BE2C (cell line): ENCODE measurements around the gene CCL11.

Experiments
- DNase-seq: peaks from one replicate; pipeline ENCODE4 v3.0.0-alpha.2; 2020
- H3K27me3 ChIP-seq: fragments of 250-450 bp; sonication (Bioruptor Pico); 2 replicates; pipeline ENCODE4 v1.5.1; 2020; ENCODE audit warnings: mild to moderate bottlenecking
- H3K36me3 ChIP-seq: fragments of 250-450 bp; sonication (Bioruptor Pico); 2 replicates; pipeline ENCODE4 v1.5.1; 2020; ENCODE audit warnings: mild to moderate bottlenecking
- H3K4me1 ChIP-seq: fragments of 250-450 bp; sonication (Bioruptor Pico); 2 replicates; pipeline ENCODE4 v1.5.1; 2020
- H3K4me3 ChIP-seq: 2 replicates; pipeline ENCODE4 v1.5.1; 2011; ENCODE audit warnings: low read depth, low read length
- H3K9me3 ChIP-seq: fragments of 250-450 bp; sonication (Bioruptor Pico); 2 replicates; pipeline ENCODE4 v1.5.1; 2020
- CTCF ChIP-seq: IDR thresholded peaks from 2 replicates; pipeline ENCODE4 v1.5.1; 2012; ENCODE audit warnings: mild to moderate bottlenecking, low read depth, low read length

The CCL11 gene

GRCh38 chr17:34300652-34301370, 15.3 kb downstream of the CCL11 start:
- no peaks in the 10 kb centered on the region for H3K36me3 ChIP-seq
- no peak overlapping the region for H3K4me3 ChIP-seq
- no peaks in the 10 kb centered on the region for H3K27me3 ChIP-seq
- no peaks in the 10 kb centered on the region for H3K4me1 ChIP-seq
- no peak for TF ChIP-seq CTCF
- H3K9me3 ChIP-seq: no peaks in the 10 kb centered on the region
- DNase-seq: no peak

GRCh38 chr17:34301986-34302385, 16.4 kb downstream of the CCL11 start:
- Histone ChIP-seq H3K36me3 (no peaks in the 10 kb centered on the region), H3K4me3 (no peak overlapping the region), H3K4me1 (no peaks in the 10 kb centered on the region), H3K27me3 (no peaks in the 10 kb centered on the region; the same call in 1 of the 2 replicates), H3K9me3 (no peaks in the 10 kb centered on the region)
- TF ChIP-seq CTCF: no peak
- DNase-seq: no peak

- Histone ChIP-seq H3K9me3 (no peaks in the 10 kb centered on the region), H3K4me1 (no peaks in the 10 kb centered on the region), H3K4me3 (no peak overlapping the region), H3K27me3 (no peaks in the 10 kb centered on the region; the same call in 1 of the 2 replicates), H3K36me3 (no peaks in the 10 kb centered on the region)
- DNase-seq: no peak
- TF ChIP-seq CTCF: no peak
Observed at GRCh38 chr17:34302636-34303035, 17.1 kb downstream of the CCL11 start.

GRCh38 chr17:34303606-34304005, 18.1 kb downstream of the CCL11 start:
- Histone ChIP-seq H3K27me3 (no peaks in the 10 kb centered on the region; the same call in 1 of the 2 replicates), H3K36me3 (no peaks in the 10 kb centered on the region), H3K9me3 (no peaks in the 10 kb centered on the region), H3K4me3 (no peak overlapping the region), H3K4me1 (no peaks in the 10 kb centered on the region)
- no peak for TF ChIP-seq CTCF
- no peak for DNase-seq

- DNase-seq: no peak
- no peak overlapping the region for H3K4me3 ChIP-seq
- no peak for TF ChIP-seq CTCF
- H3K27me3 ChIP-seq: no peaks in the 10 kb centered on the region; the same call in 1 of the 2 replicates
- no peaks in the 10 kb centered on the region for H3K36me3 ChIP-seq
- no peaks in the 10 kb centered on the region for H3K9me3 ChIP-seq
- H3K4me1 ChIP-seq: no peaks in the 10 kb centered on the region
Observed at GRCh38 chr17:34305061-34305460, 19.5 kb downstream of the CCL11 start.

GRCh38 chr17:34305606-34306005, 20.1 kb downstream of the CCL11 start:
- Histone ChIP-seq H3K4me1 (no peaks in the 10 kb centered on the region), H3K27me3 (no peaks in the 10 kb centered on the region; the same call in 1 of the 2 replicates), H3K9me3 (no peaks in the 10 kb centered on the region), H3K4me3 (no peak overlapping the region), H3K36me3 (no peaks in the 10 kb centered on the region)
- DNase-seq: no peak
- TF ChIP-seq CTCF: no peak
